COLO668 (cell line): Measurements from ENCODE around the gene PRDM16.

Experiments used
- DNase-seq: peaks from one replicate; lab custom pipeline; 2025; ENCODE audit not compliant: unreplicated experiment; lab: John Stamatoyannopoulos, UW

The PRDM16 gene

DNA sequence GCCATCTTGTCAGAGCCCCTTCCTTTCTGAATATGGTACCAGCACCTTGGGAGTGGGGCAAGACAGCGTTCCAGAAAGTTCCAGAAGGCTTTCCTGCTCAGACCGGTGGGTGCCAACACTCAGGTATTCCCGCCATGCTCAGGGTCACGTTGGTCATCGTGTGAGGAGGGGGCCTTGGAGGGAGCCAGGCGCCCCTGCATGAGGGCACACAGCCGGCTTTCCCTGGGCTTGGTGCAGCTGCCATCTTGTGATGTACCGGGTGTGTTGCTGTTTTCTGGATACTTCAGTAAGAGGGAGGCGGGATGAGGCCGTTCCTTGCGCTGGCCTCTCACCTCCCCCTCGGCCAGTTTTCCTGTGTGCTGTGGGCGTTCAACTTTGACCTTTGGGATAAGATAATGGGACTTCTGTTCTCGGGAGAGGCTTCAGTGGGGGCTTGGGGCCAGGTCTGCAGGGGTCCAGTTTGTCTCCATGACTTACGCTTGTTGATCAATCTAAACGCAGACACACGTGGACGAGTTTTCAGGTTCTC is 69.7 kb downstream of the PRDM16 start:
- no peak for DNase-seq

DNA sequence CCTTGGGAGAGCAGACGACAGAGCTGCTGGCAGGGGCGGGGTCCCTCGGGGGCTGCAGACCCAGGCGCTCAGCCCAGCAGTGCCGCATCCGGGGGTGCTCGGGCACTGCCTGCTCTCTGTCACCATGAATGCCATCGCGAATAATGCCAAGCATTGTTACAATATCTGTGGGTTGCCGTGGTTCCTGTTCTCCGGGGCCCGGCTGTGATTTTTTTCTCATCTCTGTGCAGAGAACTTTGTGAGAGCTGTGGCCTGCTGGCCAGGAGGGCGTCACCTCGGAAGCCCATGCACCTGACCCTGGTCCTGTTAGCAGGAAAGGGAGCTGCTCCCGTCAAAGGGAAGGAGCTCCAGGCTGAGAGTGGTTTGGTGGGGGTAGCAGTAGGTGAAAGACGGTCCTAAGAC is 70.4 kb downstream of the PRDM16 start:
- DNase-seq = no peak

DNA sequence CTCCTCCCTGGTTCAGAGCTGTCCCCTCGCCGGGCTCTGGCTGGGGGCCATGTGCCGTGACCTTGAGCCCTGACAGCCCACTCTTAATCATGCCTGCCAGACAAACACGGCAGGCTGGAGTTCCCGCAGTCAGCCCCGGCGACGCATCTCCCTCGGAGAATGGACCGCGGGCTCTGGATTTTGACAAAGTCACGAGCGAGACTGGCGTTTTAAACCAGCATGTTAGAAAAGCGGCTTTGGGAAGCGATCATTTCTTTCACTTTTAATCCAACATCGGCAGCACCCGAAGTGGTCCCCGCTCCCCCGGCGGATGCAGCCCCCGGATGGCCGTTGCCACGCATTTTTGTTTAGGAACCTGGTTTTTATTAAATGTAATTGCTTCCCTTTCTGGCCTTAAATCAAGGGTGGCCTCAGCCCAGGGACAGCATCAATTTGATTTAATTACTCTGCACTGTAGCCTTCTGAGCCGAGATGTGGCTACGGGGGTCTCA is 70.9 kb downstream of the PRDM16 start:
- DNase-seq = no peak

DNA sequence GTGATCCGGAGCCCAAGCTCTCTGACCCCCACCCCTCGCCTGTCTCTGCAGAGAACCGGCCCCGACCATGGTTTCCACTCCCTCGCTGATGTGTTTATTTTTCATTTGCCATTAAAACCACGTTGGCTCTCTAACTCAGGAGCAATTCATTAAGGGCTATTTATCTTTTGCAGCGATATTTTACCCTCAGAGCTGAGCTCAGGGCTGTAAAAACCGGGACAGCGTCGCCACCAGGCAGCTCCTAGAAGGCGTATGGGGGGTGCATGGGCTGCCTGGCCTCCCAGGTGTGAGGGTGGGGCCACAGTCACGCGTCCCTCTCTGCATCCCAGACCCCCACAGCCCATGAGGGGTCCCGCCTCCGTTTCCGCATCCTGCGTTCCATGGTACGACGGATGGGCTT is 71.4 kb downstream of the PRDM16 start:
- DNase-seq = no peak

DNA sequence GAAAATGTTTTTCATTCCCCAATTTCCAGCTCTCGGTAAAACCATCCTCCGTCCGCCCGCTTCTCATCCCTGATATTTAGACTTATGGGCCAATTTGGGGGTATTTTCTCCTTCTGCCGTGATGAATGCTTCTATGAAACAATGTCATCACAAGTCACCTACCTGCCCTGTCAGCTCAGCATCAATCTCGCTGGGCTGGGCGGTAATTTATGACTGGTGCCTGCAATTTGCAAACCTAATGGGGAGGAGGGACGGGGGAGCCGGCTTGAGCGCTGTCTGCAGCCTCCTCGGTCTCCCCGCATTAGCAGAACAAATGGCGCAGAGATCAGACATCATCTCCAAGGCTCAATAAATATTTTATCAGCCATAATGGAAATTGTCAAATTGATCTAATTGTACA is 72.1 kb downstream of the PRDM16 start:
- DNase-seq = no peak

DNA sequence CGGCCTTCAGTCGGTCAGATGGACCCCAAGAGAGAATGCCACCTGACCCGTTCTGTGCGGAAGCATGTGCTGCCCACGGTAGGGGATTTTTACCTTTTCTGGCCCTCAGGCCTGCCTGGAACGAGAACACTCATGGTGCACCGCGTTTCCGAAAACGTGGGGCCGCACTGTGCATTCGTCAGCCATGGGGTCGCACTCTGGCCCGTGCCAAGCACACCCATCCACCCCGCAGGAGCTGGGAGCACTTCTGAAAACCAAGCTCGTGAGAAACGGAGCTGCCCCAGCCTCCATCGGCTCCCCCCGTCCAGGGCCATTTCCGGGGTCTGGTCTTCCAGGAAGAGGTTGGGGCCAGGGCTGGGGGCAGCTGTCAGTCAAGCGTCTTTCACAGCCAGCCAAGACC is 72.8 kb downstream of the PRDM16 start:
- DNase-seq = no peak

DNA sequence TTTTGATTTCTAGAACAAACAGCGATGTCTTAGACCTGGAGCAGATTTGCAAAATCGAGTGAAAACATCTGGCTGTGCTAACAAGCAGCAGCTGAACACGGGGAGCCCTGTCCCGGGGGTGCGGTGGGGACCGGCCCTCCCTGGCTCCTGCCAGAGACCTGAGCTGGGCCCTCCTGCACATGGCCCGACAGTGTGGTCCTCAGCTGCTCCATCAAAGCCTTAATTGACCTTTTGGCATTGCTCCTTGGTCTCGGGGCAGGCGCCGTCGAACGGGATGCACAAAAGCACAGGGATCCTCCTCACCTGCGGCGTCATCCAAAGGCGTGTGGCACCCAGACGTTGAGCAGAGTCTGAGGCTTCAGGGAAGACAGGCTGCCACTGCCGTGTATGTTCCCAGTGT is 73.2 kb downstream of the PRDM16 start:
- no peak for DNase-seq

DNA sequence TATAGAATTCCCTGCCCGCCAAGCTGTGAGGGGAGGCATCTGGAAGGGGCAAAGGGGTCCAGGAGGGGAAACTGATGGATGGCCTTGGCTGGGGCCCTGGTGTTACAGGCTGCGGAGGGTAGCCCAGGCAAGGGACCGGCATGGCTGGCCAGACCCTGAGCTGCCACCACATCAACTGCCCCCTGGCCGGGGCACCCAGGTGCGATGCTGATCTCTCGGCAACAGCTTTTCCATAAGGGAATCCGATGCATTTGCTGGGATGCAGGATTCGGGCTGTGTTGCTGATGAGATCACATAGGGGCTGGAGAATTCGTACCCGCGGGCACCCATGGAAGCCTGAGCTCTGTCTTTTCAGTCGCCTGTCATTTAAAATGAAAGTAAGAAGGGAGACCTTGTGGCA is 73.7 kb downstream of the PRDM16 start:
- no peak for DNase-seq

DNA sequence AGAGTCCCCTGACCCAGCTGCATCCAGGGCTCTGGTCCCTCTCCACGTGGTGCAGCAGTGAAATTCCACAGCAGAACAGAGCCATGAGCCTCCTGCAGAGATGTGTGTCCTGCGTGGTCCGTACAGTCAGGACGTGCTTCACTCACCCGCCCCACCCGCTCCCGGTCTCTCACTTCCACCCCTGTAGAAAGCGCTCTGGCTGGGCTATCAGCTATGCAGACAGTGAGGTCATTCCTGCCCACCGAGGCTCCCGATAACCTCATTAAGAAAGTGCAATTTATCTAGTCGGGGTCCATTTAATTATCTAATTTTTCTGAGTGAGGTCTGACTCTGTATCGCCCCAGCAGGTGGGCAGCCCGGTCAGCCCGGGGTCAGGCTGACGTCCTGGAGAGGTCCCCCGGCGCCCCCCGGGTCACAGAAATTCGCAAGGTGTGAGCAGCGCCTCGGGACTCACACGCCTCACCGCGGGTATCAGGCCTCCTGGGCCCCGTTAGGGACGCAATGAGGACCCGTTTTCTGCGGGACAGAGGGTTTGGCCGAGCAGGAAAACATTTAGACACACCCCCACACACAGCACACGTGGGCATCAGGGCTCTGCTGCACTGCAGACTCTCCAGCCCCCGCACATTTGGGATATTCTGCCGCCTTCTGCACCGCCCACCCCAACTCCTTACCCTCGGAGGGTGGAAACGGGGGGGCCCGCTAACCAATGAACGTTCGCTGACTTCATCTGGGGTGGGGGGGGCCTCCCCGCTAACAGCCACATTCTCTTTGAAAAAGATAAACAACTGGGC is 76.7 kb downstream of the PRDM16 start:
- DNase-seq = no peak

DNA sequence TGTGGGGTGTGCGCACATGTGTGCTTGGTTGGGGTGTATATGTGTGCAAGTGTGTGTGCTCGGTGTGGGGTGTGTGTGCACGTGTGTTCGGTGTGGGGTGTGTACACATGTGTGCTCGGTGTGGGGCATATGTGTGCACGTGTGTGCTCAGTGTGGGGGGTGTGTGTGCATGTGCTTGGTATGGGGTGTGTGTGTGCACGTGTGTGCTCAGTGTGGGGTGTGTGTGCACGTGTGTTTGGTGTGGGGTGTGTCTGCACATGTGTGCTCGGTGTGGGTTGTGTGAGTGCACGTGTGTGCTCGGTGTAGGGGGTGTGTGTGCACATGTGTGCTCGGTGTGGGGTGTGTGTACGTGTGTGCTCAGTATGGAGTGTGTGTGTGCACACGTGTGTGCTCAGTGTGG is 77.5 kb downstream of the PRDM16 start:
- DNase-seq = no peak

DNA sequence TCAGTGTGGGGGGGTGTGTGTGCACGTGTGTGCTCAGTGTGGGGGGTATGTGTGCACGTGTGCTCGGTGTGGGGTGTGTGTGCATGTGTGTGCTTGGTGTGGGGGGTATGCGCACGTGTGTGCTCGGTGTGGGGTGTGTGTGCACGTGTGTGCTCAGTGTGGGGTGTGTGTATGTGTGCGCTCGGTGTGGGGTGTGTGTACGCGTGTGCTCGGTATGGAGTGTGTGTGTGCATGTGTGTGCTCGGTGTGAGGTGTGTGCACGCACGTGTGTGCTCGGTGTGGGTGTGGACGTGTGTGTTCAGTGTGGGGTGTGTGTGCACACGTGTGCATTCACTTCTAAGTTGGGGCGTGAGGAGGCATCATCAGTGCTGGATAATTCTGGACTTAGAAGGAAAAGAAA is 77.9 kb downstream of the PRDM16 start:
- no peak for DNase-seq

DNA sequence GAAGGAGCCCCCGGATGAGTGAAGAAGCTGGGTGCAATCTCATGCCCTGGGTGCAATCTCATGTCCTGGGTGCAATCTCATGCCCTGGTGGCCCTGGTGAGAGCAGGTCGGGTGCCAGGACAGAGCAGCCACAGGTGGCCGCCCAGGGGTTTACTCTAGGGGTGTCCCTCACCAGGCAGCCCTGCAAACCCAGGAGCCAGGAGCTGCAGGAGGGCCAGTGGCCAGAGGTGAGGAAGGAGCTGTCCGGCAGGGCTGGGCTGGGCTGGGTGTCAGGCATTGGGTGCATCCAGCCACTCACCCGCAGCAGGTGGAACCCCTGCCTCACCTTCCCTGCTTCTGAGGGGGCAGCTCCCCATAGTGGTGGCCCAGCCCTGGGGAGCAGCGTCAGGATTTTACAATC is 79.2 kb downstream of the PRDM16 start:
- DNase-seq = no peak

DNA sequence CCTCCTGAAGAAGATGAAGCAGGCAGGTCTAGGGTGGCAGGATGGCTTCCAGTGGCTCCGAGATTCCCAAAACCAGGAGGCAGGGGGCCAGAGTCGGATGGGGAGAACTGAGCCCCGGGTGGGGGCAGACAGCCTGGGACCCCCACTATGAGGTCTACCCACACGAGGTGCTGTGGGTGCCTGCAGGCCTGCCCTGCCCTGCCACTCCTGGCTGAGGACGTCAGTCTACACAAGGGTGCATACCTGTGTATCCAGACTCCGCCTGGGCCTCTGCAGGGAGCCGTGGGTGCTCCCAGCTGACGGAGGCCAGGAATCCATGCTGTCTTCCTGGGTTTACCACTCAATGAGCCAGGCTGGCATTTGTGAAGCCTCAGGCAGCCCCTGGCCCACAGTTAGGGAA is 80.3 kb downstream of the PRDM16 start:
- no peak for DNase-seq

DNA sequence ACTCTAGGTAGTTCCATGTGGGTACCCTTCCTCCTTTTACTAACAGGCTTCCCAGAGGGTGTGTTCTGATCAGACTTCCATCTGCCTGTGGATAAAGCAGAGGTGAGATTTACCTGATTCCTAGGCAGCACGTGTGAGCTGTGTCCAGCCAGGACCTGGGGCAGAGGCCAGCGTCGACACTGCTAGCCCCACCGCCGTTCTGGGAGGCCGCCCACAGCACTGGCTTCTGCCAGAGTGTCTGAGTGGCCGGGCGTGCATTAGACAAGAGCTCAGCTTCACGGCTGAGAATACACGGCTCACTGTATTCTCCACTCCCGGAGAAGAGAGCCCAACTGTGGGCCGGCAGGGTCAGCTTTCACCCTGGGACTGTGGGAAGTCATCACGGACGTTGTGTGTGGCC is 82.5 kb downstream of the PRDM16 start:
- DNase-seq = no peak

DNA sequence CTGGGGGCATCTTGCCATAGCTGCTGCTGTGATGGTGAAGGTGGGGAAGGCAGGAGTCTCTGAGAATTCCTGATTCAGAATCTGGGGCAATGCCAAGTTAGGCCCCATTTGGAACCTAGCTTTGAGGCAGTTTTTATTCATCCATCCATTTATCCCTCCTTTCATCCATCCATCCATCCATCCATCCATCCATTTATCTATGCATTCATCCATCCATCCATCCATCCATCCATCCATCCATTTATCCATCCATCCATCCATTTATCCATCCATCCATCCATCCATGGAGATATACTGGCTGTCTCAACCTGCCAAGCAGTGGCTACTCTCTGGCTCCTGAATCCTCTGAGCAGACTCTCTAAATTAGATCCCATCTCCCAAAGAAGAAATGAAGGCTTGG is 83.1 kb downstream of the PRDM16 start:
- no peak for DNase-seq

DNA sequence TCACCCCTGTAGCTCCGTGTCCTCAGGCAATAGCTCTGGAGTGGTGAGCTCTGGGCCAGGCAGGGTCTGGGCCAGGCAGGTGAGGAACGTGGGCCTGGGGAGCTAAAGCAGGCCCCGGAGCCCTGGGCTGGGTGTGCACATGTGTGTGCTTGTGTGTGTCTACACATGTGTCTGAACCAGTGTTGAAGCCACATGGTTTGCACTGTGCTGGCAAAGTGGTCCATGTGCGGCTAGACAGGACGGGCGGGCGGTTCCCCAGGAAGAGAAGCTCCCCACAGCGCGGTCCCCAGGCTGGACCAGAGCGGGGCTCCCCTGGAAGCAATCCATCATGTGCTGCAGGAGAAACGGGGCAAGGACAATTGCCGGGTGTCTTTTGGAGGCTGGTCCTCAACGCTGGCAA is 84.2 kb downstream of the PRDM16 start:
- no peak for DNase-seq

DNA sequence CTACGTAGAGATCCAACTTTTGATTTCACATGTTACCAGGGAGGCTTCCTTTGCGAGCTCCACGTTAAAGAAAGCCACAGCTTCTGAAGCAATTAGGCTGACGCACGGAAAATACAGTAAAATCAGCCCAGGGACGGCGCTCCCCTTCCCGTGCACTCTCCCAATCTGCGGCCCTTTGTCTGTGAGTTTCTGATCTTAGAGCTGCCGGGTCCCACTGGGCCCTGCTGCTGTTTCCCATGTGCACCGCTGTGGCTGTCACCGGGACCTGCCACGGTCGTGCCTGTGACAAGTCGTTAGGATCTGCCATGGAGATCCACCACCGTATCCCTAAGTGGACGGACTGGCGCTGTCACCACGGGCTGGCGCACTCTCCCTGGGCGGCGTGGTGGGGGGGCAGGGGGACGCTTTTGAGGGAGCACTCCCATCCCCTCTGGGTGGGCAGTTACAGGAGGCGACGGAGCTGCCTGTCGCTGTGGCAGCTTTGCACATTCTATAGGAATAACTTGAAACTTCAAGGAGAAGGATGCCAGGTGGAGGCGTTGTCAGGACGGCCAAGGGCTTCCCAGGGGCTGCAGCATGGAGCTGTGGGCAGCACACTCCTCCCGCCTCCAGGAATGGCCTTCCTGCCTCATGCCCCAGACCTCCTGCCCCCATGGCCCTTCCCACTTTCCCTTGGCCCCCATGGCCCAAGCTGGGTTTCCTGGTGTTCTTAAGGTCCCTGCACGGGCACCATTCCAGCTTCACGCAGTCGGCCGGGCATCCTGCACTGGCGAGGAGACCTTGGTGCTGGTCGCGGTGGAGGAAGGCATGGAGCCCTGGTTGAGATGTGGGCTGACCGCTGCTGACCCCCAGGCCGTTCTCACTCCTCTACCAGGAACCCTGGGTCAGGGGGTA is 85.1 kb downstream of the PRDM16 start:
- no peak for DNase-seq

DNA sequence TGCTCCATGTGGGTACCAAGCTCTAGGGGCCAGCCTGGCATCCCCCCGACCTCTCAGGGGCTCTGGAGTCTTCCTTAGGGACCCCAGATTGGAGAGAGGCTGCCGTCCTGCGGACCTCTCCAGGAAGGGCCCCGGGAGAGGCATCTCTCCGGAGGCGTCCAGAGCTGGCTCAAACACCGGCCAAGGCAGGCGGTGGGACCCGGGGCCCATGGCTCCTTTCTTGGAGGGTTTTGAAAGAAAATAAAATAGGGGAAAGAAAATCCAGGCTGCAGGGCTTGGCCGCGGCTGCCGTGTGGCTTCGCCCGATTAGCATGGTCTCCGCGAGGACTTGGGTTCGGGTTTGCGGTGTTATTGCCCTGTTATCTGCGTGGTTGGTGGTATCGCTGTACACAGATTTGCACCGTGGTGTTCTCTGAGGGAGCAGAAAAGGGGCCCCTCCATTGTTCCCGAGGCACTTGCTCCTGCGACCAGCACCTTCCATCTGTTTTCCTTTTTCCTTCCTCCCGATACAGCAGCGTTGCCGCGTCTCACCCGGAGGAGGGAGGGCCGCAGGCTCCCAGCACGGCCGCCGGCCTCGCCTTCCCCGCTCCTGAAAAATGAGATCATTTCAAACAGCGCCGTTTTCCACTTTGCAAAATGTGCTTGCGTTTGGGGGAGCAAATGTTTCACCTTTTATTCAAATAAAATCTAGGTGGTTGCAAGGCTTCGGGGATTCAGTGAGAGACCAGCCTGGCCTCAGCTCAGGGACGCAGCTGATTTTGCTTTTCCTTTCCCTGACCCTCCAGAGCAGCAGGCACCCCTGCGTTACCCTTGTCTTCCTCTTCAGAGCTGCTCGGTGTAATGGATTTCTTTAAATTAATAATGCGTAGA is 86.3 kb downstream of the PRDM16 start:
- DNase-seq = no peak

DNA sequence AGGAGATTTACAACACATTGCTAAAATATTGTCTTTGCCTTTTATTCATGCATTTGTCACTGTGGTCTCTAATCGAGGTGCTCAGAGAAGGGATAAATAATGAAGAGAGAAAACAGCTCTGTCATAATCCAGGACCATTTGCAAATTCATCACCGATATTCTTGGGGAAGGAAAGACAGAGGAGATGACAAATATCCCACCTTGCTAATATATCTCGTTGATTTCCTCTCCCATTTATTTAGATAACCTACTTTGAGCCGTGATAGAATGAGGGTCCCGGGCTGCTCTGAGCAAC is 86.9 kb downstream of the PRDM16 start:
- no peak for DNase-seq

DNA sequence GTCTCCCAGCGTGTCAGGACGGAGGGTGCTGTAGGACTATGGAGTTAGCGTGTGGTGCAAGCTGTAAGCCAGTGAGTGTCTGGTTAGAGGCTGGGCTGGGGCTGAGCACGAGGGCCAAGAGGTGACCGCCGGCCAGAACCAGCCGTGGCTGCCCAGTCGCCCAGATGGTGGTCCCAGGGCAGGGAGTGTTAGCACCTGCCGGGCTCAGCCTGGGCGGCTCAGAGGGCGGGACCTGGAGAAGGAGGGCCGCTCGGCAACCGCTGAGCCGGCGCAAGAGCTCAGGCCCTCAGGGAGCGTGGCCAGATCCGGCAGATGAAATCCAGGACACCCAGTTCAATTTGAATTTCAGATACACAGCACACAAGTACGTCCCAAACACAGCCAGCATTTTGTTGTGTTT is 87.9 kb downstream of the PRDM16 start:
- no peak for DNase-seq

DNA sequence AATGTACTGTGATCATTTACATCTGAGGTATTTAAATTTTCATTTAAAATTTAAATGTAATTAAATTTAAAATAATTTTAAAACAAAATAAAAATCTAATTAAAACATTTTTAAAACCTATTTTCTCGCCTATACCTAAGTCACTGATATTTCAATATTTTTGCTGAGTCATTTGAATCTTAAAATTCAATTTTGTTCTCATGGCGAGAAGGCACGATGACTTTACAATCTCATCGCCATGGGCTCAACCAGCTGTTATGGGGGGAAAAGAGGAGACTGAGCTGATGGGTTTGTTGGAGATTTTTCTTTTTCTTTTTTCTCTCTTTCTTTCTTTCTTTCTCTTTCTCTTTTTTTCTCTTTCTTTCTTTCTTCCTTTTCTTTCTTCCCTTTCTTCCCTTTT is 89.3 kb downstream of the PRDM16 start:
- no peak for DNase-seq
